Measurements from ENCODE around the gene CFAP45.
"Not testable (repeated sequence)": the region's sequence is repeated elsewhere in the genome, so short reads cannot be mapped to it uniquely, and the experiment has no call there.

Gene CFAP45

GRCh38 chr1:159904036-159904435, 4.1 kb upstream of the CFAP45 start:
- not testable (repeated sequence) for DNase-seq

DNA sequence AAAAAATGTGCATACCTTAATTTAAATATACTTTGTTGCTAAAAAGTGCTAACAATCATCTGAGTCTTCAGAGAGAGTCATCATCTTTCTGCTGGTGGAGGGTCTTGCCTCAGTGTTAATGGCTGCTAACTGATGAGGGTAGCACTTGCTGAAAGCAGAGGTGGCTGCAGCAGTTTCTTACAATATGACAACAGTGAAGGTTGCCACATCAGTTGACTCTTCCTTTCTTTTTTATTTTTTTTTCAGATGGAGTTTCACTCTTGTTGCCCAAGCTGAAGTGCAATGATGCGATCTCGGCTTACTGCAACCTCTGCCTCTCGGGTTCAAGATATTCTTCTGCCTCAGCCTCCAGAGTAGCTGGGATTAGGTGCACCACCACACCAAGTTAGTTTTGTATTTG, 2.6 kb upstream of the CFAP45 start:
- no peak for DNase-seq

DNA sequence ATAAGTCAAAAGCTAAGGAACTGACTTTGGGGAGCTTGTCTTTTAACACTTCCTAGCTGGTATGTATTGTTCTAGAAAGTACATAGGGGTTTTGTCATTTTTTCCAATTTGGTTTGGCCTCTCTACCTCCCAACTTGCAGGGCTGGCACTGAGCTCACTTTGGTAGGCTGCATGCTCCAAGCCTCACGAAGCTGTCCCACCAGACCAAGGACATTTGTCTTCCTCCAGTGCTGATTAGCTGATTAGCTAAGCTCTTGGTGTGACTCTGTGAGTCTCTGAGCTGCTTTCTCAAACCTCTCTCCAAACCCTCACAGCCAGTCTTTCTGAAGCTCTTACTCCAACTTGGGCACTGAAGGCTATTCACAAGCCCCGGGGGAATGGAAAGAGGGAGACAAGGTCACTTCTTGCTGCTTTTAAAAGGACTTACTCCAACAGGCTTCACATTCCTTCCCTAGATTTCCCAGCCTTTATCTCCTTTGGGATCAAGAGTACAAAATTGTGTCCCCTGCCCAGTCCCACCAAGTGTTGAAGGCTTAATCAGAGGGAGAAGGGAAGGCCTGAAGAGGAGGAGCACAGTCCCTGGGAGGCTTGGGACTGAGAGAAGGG, 893 bp upstream of the CFAP45 start:
- DNase-seq = no peak

DNA sequence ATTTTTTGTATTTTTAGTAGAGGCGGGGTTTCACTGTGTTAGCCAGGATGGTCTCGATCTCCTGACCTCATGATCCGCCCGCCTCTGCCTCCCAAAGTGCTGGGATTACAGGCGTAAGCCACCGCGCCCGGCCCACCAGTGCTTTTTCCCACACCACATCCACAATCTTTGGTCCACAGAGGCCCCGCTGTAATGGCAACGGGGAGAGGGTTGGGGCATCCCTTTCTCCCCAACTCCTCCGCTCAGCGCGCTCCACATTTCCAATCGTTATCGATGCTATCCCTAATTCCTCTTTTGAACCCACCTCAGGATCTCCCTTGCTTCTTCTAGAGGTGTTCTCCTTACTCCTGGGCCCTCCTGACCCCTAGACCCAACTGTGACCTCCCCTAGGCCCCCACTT, 331 bp downstream of the CFAP45 start:
- DNase-seq = not testable (repeated sequence)

- no peak for DNase-seq
These were observed 1.4 kb downstream of the CFAP45 start for GRCh38 chr1:159898527-159898926.

GRCh38 chr1:159897962-159898361, 2.0 kb downstream of the CFAP45 start:
- DNase-seq = no peak

GRCh38 chr1:159896546-159896930, 3.4 kb downstream of the CFAP45 start:
- no peak for DNase-seq

DNA sequence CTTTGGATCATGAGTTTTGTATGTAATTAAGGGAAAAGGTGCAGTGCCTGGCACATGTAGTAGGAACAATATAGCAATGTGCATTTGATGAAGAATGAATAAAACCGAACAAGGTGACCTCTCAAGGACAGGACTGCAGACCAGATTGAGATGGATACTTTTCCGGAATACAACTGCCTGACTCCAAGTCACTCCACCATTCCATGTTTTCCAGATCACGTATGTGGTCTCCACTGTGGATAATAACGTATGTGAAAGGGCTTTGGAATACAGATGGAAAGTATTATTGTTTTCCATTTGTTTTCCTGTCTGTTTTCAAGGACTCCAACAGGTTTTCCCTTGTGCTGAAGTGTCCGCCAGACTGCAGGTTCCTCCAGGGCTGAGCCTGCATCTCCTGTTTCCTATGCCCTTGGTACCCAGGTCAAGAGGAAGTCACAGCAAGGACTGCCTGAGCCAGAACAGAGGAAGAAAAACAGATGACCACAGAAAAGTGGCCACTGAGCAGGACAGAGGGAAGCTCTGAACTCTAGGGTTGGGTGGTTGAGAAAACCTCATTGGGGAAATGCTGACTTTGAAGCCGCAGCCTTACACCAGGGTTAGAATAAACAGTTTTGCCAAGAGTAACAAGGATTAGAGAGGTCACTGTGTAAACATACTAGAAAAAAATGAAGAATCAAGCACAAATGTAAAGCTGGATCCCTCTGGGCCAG, 4.0 kb downstream of the CFAP45 start:
- DNase-seq = no peak

GRCh38 chr1:159895286-159895685, 4.7 kb downstream of the CFAP45 start:
- DNase-seq = no peak

GRCh38 chr1:159892944-159893343, 7.0 kb downstream of the CFAP45 start:
- DNase-seq = peak in 1 of 2 experiments; percentile 13

DNA sequence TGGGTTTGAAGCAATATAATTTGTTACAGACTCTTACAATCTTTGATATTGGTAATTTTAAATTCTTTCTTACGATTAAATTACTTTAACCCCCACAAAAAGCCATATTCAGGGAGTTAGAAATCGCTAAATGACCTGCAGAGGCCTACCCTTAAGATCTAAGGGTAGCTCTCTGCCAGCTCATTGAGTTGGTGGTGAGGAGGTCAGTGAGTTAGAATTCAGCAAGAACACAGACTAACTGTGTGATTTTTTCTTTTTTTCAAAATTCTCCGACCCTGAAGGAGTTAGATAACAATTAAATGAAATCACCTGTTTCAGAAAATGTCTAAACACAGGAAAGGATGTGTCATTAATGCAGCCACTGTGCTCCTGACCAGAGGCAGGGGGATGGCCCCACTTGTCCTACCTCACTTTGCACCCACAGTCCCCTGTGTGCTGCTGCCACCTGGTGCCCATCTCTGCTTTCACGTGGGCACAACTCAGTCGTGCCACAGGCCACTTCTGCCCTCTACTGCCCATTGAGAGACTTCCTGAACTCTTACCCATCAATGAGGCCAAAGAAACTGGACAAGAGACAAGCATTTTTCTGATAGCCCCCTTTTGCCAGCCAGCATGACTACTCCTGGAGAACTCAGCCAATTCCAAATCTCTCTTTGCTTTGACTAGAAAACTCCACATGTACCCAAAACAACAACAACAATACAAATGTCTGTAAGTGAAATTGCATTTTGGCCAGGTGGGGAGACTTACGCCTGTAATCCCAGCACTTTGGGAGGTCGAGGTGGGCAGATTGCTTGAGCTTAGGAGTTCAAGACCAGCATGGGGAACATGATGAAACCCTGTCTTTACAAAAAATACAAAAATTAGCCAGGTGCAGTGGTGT, 8.4 kb downstream of the CFAP45 start:
- peak; percentile 85 to 88 for DNase-seq

GRCh38 chr1:159890390-159890789, 9.6 kb downstream of the CFAP45 start:
- no peak for DNase-seq

GRCh38 chr1:159889821-159890252, 10.1 kb downstream of the CFAP45 start:
- DNase-seq = peak in 1 of 2 experiments; percentile 15

- DNase-seq = no peak
These were observed 10.8 kb downstream of the CFAP45 start for GRCh38 chr1:159889202-159889601.

GRCh38 chr1:159884296-159884695, 15.7 kb downstream of the CFAP45 start:
- DNase-seq = no peak

GRCh38 chr1:159883134-159883533, 16.8 kb downstream of the CFAP45 start:
- no peak for DNase-seq

DNA sequence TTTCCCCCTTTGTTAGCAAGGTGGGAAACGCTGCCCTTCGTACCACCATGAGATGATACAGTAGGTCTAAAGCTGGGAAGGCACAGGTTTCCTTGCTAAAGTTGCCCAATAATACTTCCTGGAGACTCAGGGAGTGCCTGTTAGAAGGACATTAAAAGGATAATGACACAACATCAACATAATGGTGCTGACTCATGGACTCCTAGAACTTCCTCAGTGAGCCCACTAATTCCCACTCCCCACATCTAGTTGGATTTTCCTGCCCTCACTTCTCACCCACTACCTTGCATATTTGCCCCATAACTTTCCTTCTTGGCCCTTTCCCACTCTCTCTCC, 17.5 kb downstream of the CFAP45 start:
- DNase-seq = no peak

- peak; percentile 69 to 78 for DNase-seq
These were observed 18.1 kb downstream of the CFAP45 start for GRCh38 chr1:159881622-159882526.

GRCh38 chr1:159880430-159880829, 19.5 kb downstream of the CFAP45 start:
- DNase-seq = no peak

DNA sequence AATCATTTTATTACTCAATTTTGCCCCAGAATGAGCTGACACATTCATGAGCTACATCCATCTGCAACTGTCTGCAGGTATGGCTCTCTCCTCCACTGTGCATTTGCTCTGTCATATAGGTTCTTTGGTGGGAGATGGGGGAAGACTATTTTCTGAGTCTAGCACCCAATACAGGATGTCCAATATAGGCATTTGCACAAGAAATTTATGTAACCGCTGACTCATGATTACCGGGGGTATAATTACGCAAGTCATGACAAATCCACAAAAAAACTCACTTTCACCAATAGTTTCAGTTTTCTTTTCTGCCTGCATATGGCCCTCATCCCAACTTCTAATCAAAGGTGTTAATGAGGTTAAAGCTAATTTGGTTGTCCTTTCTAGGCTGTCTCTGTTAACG, 20.0 kb downstream of the CFAP45 start:
- DNase-seq = no peak

DNA sequence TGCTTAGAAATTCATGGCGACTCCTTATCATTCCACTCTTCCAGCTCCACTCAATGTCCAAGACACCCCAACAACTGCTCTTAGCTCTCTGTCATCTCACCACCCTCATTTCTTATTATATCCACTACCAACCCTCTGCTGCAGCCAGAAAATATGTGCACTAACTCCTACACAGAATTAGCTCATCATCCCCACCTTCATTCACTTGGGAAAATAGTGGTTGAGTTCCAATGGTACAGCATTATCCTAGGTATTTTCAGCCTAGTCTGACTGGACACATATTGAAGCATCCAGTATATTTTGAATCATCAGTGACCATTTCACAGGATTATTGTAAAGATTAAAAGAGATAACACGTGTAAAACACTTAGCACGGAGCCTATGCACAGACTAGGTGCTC, 20.8 kb downstream of the CFAP45 start:
- no peak for DNase-seq

GRCh38 chr1:159877695-159878444, 22.1 kb downstream of the CFAP45 start:
- DNase-seq = peak in 1 of 2 experiments; percentile 7
